ENCODE data around the gene POLR2E. TPM values are rescaled to one million over a fixed set of nuclear protein-coding genes. Genes with fewer than 3 reads are reported as not detected.
"Not testable (repeated sequence)": the region's sequence is repeated elsewhere in the genome, so short reads cannot be mapped to it uniquely, and the experiment has no call there.

Gene POLR2E
- total RNA-seq, 2 experiments from 2014 or later, result 45.8 to 49.0 TPM

DNA sequence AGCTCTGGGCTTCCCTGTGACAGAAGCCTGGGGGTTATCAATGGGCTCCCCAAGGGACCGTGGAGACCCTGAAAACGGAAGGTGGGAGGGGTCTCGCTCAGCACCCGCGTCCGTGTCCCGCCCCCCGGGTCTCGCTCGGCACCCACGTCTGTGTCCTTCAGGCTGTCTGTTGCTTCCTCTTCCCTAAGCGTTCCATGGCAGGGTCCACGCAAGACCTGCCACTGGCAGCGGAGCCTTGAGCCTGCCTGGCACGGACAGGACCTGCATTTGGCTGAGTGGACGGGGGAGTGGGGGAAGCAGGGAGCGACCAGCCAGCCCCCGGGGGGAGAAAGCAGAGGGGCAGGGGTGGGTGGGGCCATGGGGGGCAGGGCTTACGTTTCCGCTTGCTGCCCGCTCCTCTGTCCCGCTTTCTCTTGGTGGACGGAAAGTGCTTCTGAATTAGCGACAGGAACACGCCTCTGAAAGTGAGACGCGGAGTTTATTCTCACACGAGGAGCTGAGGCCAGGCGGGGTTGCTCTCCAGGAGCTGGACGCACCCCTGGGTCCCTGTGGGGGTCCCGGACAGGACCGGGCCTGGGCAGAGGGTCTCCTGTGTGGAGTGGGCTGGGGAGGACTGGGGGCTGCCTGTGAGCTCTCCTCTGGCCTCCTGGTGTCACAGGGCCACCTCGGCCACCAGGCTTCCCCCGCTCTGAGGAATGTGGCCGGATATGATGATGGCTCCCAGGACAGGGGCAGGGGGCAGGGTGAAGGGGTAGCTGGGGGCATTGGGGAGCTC lies 20.7 kb upstream of the POLR2E start:
- ATAC-seq (ENCODE audit: poor library complexity), result no peak

DNA sequence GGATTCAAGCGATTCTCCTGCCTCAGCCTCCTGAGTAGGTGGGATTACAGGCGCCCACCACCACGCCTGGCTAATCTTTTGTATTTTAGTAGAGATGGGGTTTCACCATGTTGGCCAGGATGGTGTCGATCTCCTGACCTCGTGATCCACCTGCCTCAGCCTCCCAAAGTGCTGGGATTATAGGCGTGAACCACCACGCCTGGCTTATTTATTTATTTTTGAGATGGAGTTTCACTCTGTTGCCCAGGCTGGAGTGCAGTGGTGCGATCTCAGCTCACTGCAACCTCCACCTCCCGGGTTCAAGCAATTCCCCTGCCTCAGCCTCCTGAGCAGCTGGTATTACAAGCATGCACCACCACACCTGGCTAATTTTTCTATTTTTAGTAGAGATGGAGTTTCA lies 19.6 kb upstream of the POLR2E start:
- POLR2A ChIA-PET, result interaction anchor here (1.0 kb wide), 1 partner anchor 47 kb away, joined by 3 read pairs; the partner anchor contains the start of gene ARHGAP45
- CTCF ChIA-PET, result interaction anchor here (2.1 kb wide), 1 partner anchor 89 kb away, joined by 9 read pairs; no protein-coding TSS in a partner anchor
- H3K4me1 ChIP-seq (ENCODE audit: insufficient read depth, low read length), result peaks cover 16% of the 10 kb centered on the region
- H3K9me3 ChIP-seq (ENCODE audit: control insufficient read depth in 1 of 2, insufficient read depth in 1 of 2, low read length in 2 of 2); H3K4me1 Mint-ChIP-seq (ENCODE audit: low read depth); H3K4me3 Mint-ChIP-seq; DNase-seq; H3K27ac Mint-ChIP-seq; H3K27me3 Mint-ChIP-seq; H3K27me3 ChIP-seq (ENCODE audit: control insufficient read depth in 1 of 2, insufficient read depth in 2 of 2, low read length in 2 of 2); ATAC-seq (ENCODE audit: poor library complexity); H3K27ac ChIP-seq (ENCODE audit: low read depth in 1 of 2, low read length in 2 of 2); H3K4me3 ChIP-seq (ENCODE audit: low read length); H3K9me3 Mint-ChIP-seq: not testable (repeated sequence)
- H3K36me3 Mint-ChIP-seq (ENCODE audit: low read depth), result peaks cover 20% of the 10 kb centered on the region
- peaks cover 82% of the 10 kb centered on the region for H3K36me3 ChIP-seq (ENCODE audit: insufficient read depth, low read length)
- intact Hi-C loops (cut with DNase I, micrococcal nuclease), result loop anchor here (5.0 kb wide), 1 partner anchor 78 kb away; no protein-coding TSS in a partner anchor

More for the DNA sequence above, 20.7 kb upstream of the POLR2E start:
- Mint-ChIP-seq H3K4me1 (ENCODE audit: low read depth) (no peaks in the 10 kb centered on the region), H3K27me3 (no peaks in the 10 kb centered on the region), H3K27ac (no peak overlapping the region), H3K36me3 (ENCODE audit: low read depth) (peaks cover 28% of the 10 kb centered on the region), H3K4me3 (no peak overlapping the region), H3K9me3 (no peaks in the 10 kb centered on the region)
- Histone ChIP-seq H3K36me3 (ENCODE audit: insufficient read depth, low read length) (peaks cover 82% of the 10 kb centered on the region), H3K27ac (ENCODE audit: low read depth in 1 of 2, low read length in 2 of 2) (no peak overlapping the region), H3K4me1 (ENCODE audit: insufficient read depth, low read length) (peaks cover 16% of the 10 kb centered on the region), H3K4me3 (ENCODE audit: low read length) (no peak overlapping the region), H3K9me3 (ENCODE audit: control insufficient read depth in 1 of 2, insufficient read depth in 1 of 2, low read length in 2 of 2) (no peaks in the 10 kb centered on the region), H3K27me3 (ENCODE audit: control insufficient read depth in 1 of 2, insufficient read depth in 2 of 2, low read length in 2 of 2) (no peaks in the 10 kb centered on the region)
- ChIA-PET CTCF (no interaction called here), POLR2A (interaction anchor here (0.9 kb wide), 3 partner anchors 15 to 77 kb away, joined by 3 to 4 read pairs (median 3); no protein-coding TSS in a partner anchor)
- peak in 1 of 14 experiments; percentile 6 for DNase-seq
- intact Hi-C loops (cut with DNase I, micrococcal nuclease), result no loop called here
- TF ChIP-seq, protein P1, sequence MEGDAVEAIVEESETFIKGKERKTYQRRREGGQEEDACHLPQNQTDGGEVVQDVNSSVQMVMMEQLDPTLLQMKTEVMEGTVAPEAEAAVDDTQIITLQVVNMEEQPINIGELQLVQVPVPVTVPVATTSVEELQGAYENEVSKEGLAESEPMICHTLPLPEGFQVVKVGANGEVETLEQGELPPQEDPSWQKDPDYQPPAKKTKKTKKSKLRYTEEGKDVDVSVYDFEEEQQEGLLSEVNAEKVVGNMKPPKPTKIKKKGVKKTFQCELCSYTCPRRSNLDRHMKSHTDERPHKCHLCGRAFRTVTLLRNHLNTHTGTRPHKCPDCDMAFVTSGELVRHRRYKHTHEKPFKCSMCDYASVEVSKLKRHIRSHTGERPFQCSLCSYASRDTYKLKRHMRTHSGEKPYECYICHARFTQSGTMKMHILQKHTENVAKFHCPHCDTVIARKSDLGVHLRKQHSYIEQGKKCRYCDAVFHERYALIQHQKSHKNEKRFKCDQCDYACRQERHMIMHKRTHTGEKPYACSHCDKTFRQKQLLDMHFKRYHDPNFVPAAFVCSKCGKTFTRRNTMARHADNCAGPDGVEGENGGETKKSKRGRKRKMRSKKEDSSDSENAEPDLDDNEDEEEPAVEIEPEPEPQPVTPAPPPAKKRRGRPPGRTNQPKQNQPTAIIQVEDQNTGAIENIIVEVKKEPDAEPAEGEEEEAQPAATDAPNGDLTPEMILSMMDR (IDR thresholded peaks at IDR 0.05), result no peak

DNA sequence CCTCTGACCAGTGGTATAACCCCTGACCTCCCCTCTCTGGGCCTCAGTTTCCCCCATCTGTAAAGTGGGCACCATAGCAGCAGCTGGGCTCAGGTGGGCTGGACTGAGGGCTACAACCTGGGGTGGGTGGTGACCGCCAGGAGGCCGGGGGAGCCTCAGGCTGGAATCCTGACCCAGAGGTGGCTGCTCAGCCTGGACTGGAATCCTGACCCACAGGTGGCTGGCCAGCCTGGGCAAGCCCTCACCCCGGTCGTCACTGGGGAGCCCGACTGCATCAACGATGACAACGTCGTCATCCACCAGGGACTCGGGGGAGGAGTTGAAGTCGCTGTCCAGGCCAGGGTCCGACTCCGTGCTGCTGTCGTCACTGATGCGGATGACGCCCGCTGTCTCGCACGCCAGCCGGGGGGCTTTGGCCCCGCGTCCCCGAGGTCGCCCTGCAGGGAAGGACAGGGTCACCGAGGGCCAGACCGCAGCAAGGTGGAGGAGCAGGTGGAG lies 18.9 kb upstream of the POLR2E start:
- ChIA-PET CTCF (interaction anchor here (0.6 to 2.4 kb wide), 23 partner anchors 9 to 153 kb away, joined by 3 to 48 read pairs (median 5); no protein-coding TSS in a partner anchor), POLR2A (interaction anchor here (0.9 to 1.9 kb wide), 10 partner anchors 9 to 155 kb away, joined by 3 to 14 read pairs (median 4); partner anchors contain the start of genes ABCA7, ARHGAP45 and CIRBP)
- H3K36me3 ChIP-seq (ENCODE audit: insufficient read depth, low read length), result peaks cover 82% of the 10 kb centered on the region
- no peaks in the 10 kb centered on the region for H3K4me1 Mint-ChIP-seq (ENCODE audit: low read depth)
- H3K9me3 ChIP-seq (ENCODE audit: control insufficient read depth in 1 of 2, insufficient read depth in 1 of 2, low read length in 2 of 2), result peaks cover 0 to 4% of the 10 kb centered on the region in 2 experiments
- peaks cover 17% of the 10 kb centered on the region for H3K36me3 Mint-ChIP-seq (ENCODE audit: low read depth)
- no peak overlapping the region for H3K4me3 Mint-ChIP-seq
- ATAC-seq (ENCODE audit: poor library complexity) (no peak), DNase-seq (peak in 2 of 14 experiments; percentile 8 to 52)
- H3K4me1 ChIP-seq (ENCODE audit: insufficient read depth, low read length), result peaks cover 16% of the 10 kb centered on the region
- H3K4me3 ChIP-seq (ENCODE audit: low read length), result no peak overlapping the region
- no peaks in the 10 kb centered on the region for H3K9me3 Mint-ChIP-seq
- intact Hi-C loops (cut with DNase I, micrococcal nuclease), result loop anchor here (1.0 to 5.0 kb wide), 2 partner anchors 78 to 126 kb away; no protein-coding TSS in a partner anchor
- H3K27me3 Mint-ChIP-seq, result no peaks in the 10 kb centered on the region
- H3K27me3 ChIP-seq (ENCODE audit: control insufficient read depth in 1 of 2, insufficient read depth in 2 of 2, low read length in 2 of 2), result no peaks in the 10 kb centered on the region
- H3K27ac Mint-ChIP-seq, result peak overlapping the region; percentile 30
- TF ChIP-seq, protein P1 (IDR thresholded peaks at IDR 0.05), result no peak
- H3K27ac ChIP-seq (ENCODE audit: low read depth in 1 of 2, low read length in 2 of 2), result no peak overlapping the region

Data from CD4-positive, alpha-beta T cell (primary cell).